ENCODE results near the gene GPC6. TPM values are rescaled to one million over a fixed set of nuclear protein-coding genes. Genes with fewer than 3 reads are reported as not detected.

Gene GPC6
- polyA plus RNA-seq, 1 donor from 2014 or later, result 9.0 TPM

DNA sequence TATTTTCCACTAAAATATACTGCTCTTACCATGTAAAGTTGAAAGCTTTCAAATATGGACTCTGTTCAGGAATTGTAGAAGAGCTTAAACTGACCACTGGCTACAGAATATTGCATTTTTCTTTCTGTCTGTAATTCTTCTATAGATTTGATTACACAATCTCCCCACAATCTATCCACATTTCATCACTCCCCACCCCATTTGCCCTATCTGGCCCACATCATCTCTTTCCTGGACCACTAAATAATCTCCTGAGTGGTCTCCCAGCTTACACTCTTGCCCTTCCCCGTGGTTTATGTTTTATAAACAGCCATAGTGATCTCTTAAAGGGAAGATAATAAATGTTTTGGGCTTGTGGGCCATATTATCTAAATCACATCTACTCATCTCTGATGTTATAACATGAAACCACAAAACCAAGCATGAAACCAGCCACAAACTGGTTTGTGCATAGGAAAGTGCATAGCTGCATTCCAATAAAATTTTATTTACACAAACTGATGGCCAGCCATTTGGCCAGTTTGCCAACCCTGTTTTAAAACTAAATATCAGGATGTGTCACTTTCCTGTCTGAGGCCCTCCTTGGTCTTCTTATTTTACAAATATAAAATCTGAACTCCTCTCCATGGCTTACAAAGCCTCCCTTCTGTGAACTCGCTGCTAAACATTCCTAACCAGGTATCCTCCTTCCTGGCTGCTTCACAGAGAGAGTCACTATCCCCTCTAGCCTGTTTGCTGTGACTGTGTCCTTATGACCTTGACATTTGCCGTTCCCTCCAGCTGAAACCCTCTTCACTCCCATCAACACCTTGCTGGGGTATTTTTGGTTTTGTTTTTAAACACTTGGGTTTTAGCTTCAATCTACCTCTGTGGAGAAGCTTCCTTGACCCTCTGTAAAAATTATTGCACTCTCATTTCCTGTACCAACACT lies 500.9 kb downstream of the GPC6 start:
- Histone ChIP-seq H3K9ac (ENCODE audit: low read length) (no peak overlapping the region), H3K27ac (ENCODE audit: low read length) (no peak overlapping the region), H3K9me2 (ENCODE audit: insufficient read depth, low read length) (no peaks in the 10 kb centered on the region), H3K9me3 (ENCODE audit: low read length) (no peaks in the 10 kb centered on the region), H3F3A (ENCODE audit: insufficient read depth, low read length, poor library complexity, severe bottlenecking) (peaks cover 3% of the 10 kb centered on the region), H3K27me3 (ENCODE audit: insufficient read depth, low read depth, low read length) (no peaks in the 10 kb centered on the region), H3K4me3 (ENCODE audit: low read length) (no peak overlapping the region), H4K20me1 (ENCODE audit: insufficient read depth) (no peaks in the 10 kb centered on the region), H3K79me2 (replicated peaks; ENCODE audit: insufficient read depth, low read length) (no peaks in the 10 kb centered on the region), H2AFZ (ENCODE audit: low read depth, low read length) (no peak overlapping the region), H3K4me2 (ENCODE audit: low read length) (no peak overlapping the region), H3K36me3 (ENCODE audit: insufficient read depth, low read length) (no peaks in the 10 kb centered on the region)
- TF ChIP-seq TAF1 (IDR thresholded peaks at IDR 0.05; ENCODE audit: low read depth), result no peak
- TF ChIP-seq, protein P1, sequence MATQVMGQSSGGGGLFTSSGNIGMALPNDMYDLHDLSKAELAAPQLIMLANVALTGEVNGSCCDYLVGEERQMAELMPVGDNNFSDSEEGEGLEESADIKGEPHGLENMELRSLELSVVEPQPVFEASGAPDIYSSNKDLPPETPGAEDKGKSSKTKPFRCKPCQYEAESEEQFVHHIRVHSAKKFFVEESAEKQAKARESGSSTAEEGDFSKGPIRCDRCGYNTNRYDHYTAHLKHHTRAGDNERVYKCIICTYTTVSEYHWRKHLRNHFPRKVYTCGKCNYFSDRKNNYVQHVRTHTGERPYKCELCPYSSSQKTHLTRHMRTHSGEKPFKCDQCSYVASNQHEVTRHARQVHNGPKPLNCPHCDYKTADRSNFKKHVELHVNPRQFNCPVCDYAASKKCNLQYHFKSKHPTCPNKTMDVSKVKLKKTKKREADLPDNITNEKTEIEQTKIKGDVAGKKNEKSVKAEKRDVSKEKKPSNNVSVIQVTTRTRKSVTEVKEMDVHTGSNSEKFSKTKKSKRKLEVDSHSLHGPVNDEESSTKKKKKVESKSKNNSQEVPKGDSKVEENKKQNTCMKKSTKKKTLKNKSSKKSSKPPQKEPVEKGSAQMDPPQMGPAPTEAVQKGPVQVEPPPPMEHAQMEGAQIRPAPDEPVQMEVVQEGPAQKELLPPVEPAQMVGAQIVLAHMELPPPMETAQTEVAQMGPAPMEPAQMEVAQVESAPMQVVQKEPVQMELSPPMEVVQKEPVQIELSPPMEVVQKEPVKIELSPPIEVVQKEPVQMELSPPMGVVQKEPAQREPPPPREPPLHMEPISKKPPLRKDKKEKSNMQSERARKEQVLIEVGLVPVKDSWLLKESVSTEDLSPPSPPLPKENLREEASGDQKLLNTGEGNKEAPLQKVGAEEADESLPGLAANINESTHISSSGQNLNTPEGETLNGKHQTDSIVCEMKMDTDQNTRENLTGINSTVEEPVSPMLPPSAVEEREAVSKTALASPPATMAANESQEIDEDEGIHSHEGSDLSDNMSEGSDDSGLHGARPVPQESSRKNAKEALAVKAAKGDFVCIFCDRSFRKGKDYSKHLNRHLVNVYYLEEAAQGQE (IDR thresholded peaks at IDR 0.05; ENCODE audit: borderline replicate concordance), result no peak
- TF ChIP-seq MXI1 (conservative IDR thresholded peaks at IDR 0.05; ENCODE audit: poor library complexity, severe bottlenecking), result no peak
- TF ChIP-seq SMC3 (conservative IDR thresholded peaks at IDR 0.05; ENCODE audit: poor library complexity), result no peak
- TF ChIP-seq RAD21 (conservative IDR thresholded peaks at IDR 0.05), result no peak
- TF ChIP-seq, protein P2, sequence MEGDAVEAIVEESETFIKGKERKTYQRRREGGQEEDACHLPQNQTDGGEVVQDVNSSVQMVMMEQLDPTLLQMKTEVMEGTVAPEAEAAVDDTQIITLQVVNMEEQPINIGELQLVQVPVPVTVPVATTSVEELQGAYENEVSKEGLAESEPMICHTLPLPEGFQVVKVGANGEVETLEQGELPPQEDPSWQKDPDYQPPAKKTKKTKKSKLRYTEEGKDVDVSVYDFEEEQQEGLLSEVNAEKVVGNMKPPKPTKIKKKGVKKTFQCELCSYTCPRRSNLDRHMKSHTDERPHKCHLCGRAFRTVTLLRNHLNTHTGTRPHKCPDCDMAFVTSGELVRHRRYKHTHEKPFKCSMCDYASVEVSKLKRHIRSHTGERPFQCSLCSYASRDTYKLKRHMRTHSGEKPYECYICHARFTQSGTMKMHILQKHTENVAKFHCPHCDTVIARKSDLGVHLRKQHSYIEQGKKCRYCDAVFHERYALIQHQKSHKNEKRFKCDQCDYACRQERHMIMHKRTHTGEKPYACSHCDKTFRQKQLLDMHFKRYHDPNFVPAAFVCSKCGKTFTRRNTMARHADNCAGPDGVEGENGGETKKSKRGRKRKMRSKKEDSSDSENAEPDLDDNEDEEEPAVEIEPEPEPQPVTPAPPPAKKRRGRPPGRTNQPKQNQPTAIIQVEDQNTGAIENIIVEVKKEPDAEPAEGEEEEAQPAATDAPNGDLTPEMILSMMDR (IDR thresholded peaks at IDR 0.05; ENCODE audit: poor library complexity, severe bottlenecking), result no peak
- TF ChIP-seq EP300 (conservative IDR thresholded peaks at IDR 0.05; ENCODE audit: poor library complexity, severe bottlenecking), result no peak
- no peak for TF ChIP-seq POLR2AphosphoS5 (IDR thresholded peaks at IDR 0.05)
- no peak for TF ChIP-seq EZH2 (IDR thresholded peaks at IDR 0.05; ENCODE audit: borderline replicate concordance, insufficient read depth, low read length, poor library complexity, severe bottlenecking)

DNA sequence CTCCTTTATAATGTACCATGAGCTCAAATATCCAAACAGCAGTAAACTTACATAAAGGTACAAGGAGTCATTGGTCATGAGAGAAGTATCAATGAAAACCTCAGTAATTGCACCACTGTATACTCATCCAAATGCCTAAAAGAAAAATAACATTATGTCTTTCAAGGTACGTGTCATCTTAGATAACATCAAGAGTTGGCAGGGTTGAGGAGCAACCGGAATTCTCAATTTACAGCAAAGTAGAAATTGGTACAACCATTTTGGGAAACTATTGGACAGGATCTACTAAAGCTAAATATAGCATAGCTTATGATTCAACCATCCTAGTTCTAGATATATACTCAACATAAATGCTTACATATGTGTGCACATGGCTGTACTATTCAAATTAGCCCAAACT lies 502.8 kb downstream of the GPC6 start:
- H3K27me3 ChIP-seq (ENCODE audit: insufficient read depth, low read depth, low read length), result no peaks in the 10 kb centered on the region
- H3K4me3 ChIP-seq (ENCODE audit: low read length), result no peak overlapping the region
- no peaks in the 10 kb centered on the region for H3K9me2 ChIP-seq (ENCODE audit: insufficient read depth, low read length)
- TF ChIP-seq POLR2AphosphoS5 (IDR thresholded peaks at IDR 0.05) (no peak), EZH2 (IDR thresholded peaks at IDR 0.05; ENCODE audit: borderline replicate concordance, insufficient read depth, low read length, poor library complexity, severe bottlenecking) (no peak), TAF1 (IDR thresholded peaks at IDR 0.05; ENCODE audit: low read depth) (no peak), SMC3 (conservative IDR thresholded peaks at IDR 0.05; ENCODE audit: poor library complexity) (no peak), RAD21 (conservative IDR thresholded peaks at IDR 0.05) (no peak), EP300 (conservative IDR thresholded peaks at IDR 0.05; ENCODE audit: poor library complexity, severe bottlenecking) (no peak)
- TF ChIP-seq, protein P1 (IDR thresholded peaks at IDR 0.05; ENCODE audit: borderline replicate concordance), result no peak
- no peak overlapping the region for H3K4me2 ChIP-seq (ENCODE audit: low read length)
- H3K27ac ChIP-seq (ENCODE audit: low read length), result no peak overlapping the region
- H3K9ac ChIP-seq (ENCODE audit: low read length), result no peak overlapping the region
- peaks cover 4% of the 10 kb centered on the region for H3F3A ChIP-seq (ENCODE audit: insufficient read depth, low read length, poor library complexity, severe bottlenecking)
- no peaks in the 10 kb centered on the region for H3K36me3 ChIP-seq (ENCODE audit: insufficient read depth, low read length)
- H4K20me1 ChIP-seq (ENCODE audit: insufficient read depth), result no peaks in the 10 kb centered on the region
- no peaks in the 10 kb centered on the region for H3K9me3 ChIP-seq (ENCODE audit: low read length)
- H3K79me2 ChIP-seq (replicated peaks; ENCODE audit: insufficient read depth, low read length), result no peaks in the 10 kb centered on the region
- no peak overlapping the region for H2AFZ ChIP-seq (ENCODE audit: low read depth, low read length)

All from neural cell (in vitro differentiated cells).